Forelimb muscle (tissue), 1 donor: ENCODE measurements around the gene SOD3. TPM values are rescaled to one million over a fixed set of nuclear protein-coding genes. Genes with fewer than 3 reads are reported as not detected.

Experiments
- DNase-seq: peaks from one replicate; pipeline ENCODE4 v3.0.0-alpha.2; 2013; ENCODE audit warnings: low read depth
- polyA plus RNA-seq: library from polyadenylated mRNA; unstranded; fragments of 120-200 nt; gene quantifications from one replicate; pipeline ENCODE4 v1.2.1, GENCODE V29; 2013; ENCODE audit not compliant: insufficient read length

Gene SOD3
- polyA plus RNA-seq, 1 donor = 27.4 TPM

GRCh38 chr4:24801136-24801855 lies 5.9 kb downstream of the SOD3 start:
- DNase-seq = no peak

- no peak for DNase-seq
These were observed 7.3 kb downstream of the SOD3 start for GRCh38 chr4:24802648-24803047.

GRCh38 chr4:24805067-24805466 lies 9.7 kb downstream of the SOD3 start:
- no peak for DNase-seq

GRCh38 chr4:24805566-24805965 lies 10.2 kb downstream of the SOD3 start:
- DNase-seq = no peak

- DNase-seq = no peak
These were observed 11.0 kb downstream of the SOD3 start for GRCh38 chr4:24806206-24806990.

GRCh38 chr4:24807611-24808010 lies 12.2 kb downstream of the SOD3 start:
- no peak for DNase-seq

GRCh38 chr4:24808261-24808660 lies 12.9 kb downstream of the SOD3 start:
- DNase-seq = no peak

GRCh38 chr4:24808955-24809354 lies 13.6 kb downstream of the SOD3 start:
- no peak for DNase-seq

- no peak for DNase-seq
These were observed 14.0 kb downstream of the SOD3 start for GRCh38 chr4:24809376-24809775.

GRCh38 chr4:24809815-24810405 lies 14.5 kb downstream of the SOD3 start:
- no peak for DNase-seq

- no peak for DNase-seq
These were observed 15.7 kb downstream of the SOD3 start for GRCh38 chr4:24810871-24811631.

GRCh38 chr4:24813732-24814131 lies 18.4 kb downstream of the SOD3 start:
- DNase-seq = no peak

GRCh38 chr4:24816797-24817196 lies 21.4 kb downstream of the SOD3 start:
- DNase-seq = no peak

- no peak for DNase-seq
These were observed 25.2 kb downstream of the SOD3 start for GRCh38 chr4:24820541-24820940.

- DNase-seq = no peak
These were observed 29.3 kb downstream of the SOD3 start for GRCh38 chr4:24824720-24825119.

GRCh38 chr4:24831637-24832036 lies 36.3 kb downstream of the SOD3 start:
- no peak for DNase-seq

- DNase-seq = no peak
These were observed 40.3 kb downstream of the SOD3 start for GRCh38 chr4:24835696-24836095.

- no peak for DNase-seq
These were observed 41.4 kb downstream of the SOD3 start for GRCh38 chr4:24836661-24837242.

- DNase-seq = no peak
These were observed 42.0 kb downstream of the SOD3 start for GRCh38 chr4:24837336-24837735.

- no peak for DNase-seq
These were observed 42.4 kb downstream of the SOD3 start for GRCh38 chr4:24837781-24838180.

- DNase-seq = no peak
These were observed 45.0 kb downstream of the SOD3 start for GRCh38 chr4:24840362-24840761.
